Fibroblast of upper back skin (primary cell): ENCODE data around the gene MSANTD2.

Experiments used
- DNase-seq: peaks from one replicate; pipeline ENCODE4 v3.0.0-alpha.2; 2013

MSANTD2 gene

GRCh38 chr11:124751741-124752470 is 48.3 kb downstream of the MSANTD2 start, which contains the start of gene VSIG2:
Gene VSIG2, minus strand, starts transcription at chr11:124752255. Its CDS starts 118 bp downstream, at chr11:124752137.
- DNase-seq: no peak

GRCh38 chr11:124751391-124751740 is 48.8 kb downstream of the MSANTD2 start:
- no peak for DNase-seq

- no peak for DNase-seq
Measured at GRCh38 chr11:124749912-124750311, 50.3 kb downstream of the MSANTD2 start.

- DNase-seq: no peak
Measured at GRCh38 chr11:124748481-124749343, 51.5 kb downstream of the MSANTD2 start.

- no peak for DNase-seq
Measured at GRCh38 chr11:124748100-124748418, 52.1 kb downstream of the MSANTD2 start.

- no peak for DNase-seq
Measured at GRCh38 chr11:124747406-124748099, 52.7 kb downstream of the MSANTD2 start.

- peak; percentile 58 for DNase-seq
Measured at GRCh38 chr11:124746621-124747243, 53.5 kb downstream of the MSANTD2 start.

GRCh38 chr11:124745835-124746620 is 54.2 kb downstream of the MSANTD2 start:
- DNase-seq: no peak

GRCh38 chr11:124745270-124745834 is 54.9 kb downstream of the MSANTD2 start:
- no peak for DNase-seq

GRCh38 chr11:124743050-124743449 is 57.2 kb downstream of the MSANTD2 start:
- DNase-seq: no peak

GRCh38 chr11:124742555-124742954 is 57.7 kb downstream of the MSANTD2 start:
- no peak for DNase-seq

GRCh38 chr11:124740277-124740882 is 59.8 kb downstream of the MSANTD2 start:
- no peak for DNase-seq

- peak; percentile 83 for DNase-seq
Measured at GRCh38 chr11:124739479-124740276, 60.5 kb downstream of the MSANTD2 start, which contains the start of gene NRGN. Gene NRGN, plus strand, starts transcription at chr11:124739942. Its CDS starts 143 bp downstream, at chr11:124740085.

- no peak for DNase-seq
Measured at GRCh38 chr11:124738713-124739478, 61.3 kb downstream of the MSANTD2 start.

- DNase-seq: no peak
Measured at GRCh38 chr11:124737638-124738305, 62.4 kb downstream of the MSANTD2 start.

- no peak for DNase-seq
Measured at GRCh38 chr11:124736736-124737135, 63.5 kb downstream of the MSANTD2 start.

- no peak for DNase-seq
Measured at GRCh38 chr11:124732230-124732629, 68.0 kb downstream of the MSANTD2 start.

GRCh38 chr11:124729571-124729970 is 70.6 kb downstream of the MSANTD2 start:
- no peak for DNase-seq

GRCh38 chr11:124728134-124728533 is 72.1 kb downstream of the MSANTD2 start:
- no peak for DNase-seq
